Measurements from ENCODE around the gene EVC. TPM values are rescaled to one million over a fixed set of nuclear protein-coding genes. Genes with fewer than 3 reads are reported as not detected.

EVC gene
- total and polyA plus RNA-seq, 2 of the 8 experiments (the other 6 are each of a cell fraction or from before 2014, with no cell fraction given) = 2.6 to 9.8 TPM

DNA sequence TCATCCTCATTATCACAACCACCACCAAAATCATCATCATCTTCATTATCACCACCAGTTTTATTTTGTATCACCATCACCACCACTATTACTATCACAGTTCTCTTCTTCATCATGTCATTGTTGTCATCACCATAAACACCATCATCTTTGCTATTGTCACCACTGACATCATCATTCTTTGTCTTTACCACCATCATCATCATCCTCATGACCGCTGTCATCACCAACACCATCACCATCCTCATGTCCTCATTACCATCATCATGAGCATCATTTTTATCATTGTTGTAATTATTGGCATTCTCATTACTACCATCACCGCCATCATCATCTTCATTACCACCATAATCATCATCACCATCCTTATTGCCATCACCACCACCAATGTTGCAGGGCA is 31.4 kb downstream of the EVC start:
- H3K4me3 ChIP-seq (ENCODE audit: extremely low read depth in 1 of 4, insufficient read depth in 2 of 4, low read depth in 3 of 4, low read length in 4 of 4) = no peak overlapping the region
- H3K79me2 ChIP-seq (ENCODE audit: control insufficient read depth in 1 of 2, insufficient read depth in 2 of 2, low read length in 2 of 2) = no peaks in the 10 kb centered on the region
- H3K23ac ChIP-seq (ENCODE audit: insufficient read length) = no peak overlapping the region
- H3K9ac ChIP-seq (replicated peaks in 1 of 4; ENCODE audit: extremely low read depth in 1 of 4, low read depth in 3 of 4, low read length in 3 of 4) = no peak overlapping the region
- H2BK20ac ChIP-seq (ENCODE audit: low read length) = no peak overlapping the region
- peaks cover 0 to 3% of the 10 kb centered on the region in 2 experiments; a peak in 1 of 4 replicates for H3K9me3 ChIP-seq (ENCODE audit: insufficient read depth in 2 of 2, low read depth in 1 of 2, low read length in 1 of 2)
- H3K18ac ChIP-seq (ENCODE audit: extremely low read depth, low read length) = no peak overlapping the region
- H2BK12ac ChIP-seq (ENCODE audit: low read depth, low read length) = no peak overlapping the region
- no peak overlapping the region for H3K4ac ChIP-seq (replicated peaks; ENCODE audit: insufficient read length, low read depth, low read length)
- ChIA-PET POLR2A (ENCODE audit: partially characterized antibody) (no interaction called here), CTCF (ENCODE audit: partially characterized antibody) (interaction anchor here (1.5 kb wide), 1 partner anchor 48 kb away, joined by 5 read pairs; no protein-coding TSS in a partner anchor)
- H3K4me2 ChIP-seq (ENCODE audit: insufficient read depth in 1 of 2, low read depth in 2 of 2, low read length in 2 of 2) = no peak overlapping the region
- FAIRE-seq (no peak), DNase-seq (ENCODE audit: low read depth in 1 of 2, low spot score in 2 of 2) (no peak)
- H2AFZ ChIP-seq (ENCODE audit: low read length) = no peak overlapping the region
- H3K4me1 ChIP-seq (replicated peaks in 1 of 4; ENCODE audit: control insufficient read depth in 3 of 4, insufficient read depth in 4 of 4, low read length in 3 of 4) = no peaks in the 10 kb centered on the region
- H4K20me1 ChIP-seq (replicated peaks in 1 of 2; ENCODE audit: control insufficient read depth in 1 of 2, insufficient read depth in 2 of 2, low read length in 2 of 2) = no peaks in the 10 kb centered on the region
- no peaks in the 10 kb centered on the region for H3K79me1 ChIP-seq (ENCODE audit: low read depth, low read length)
- H2AK5ac ChIP-seq (ENCODE audit: low read depth, low read length) = no peak overlapping the region
- no peaks in the 10 kb centered on the region for H3K27me3 ChIP-seq (replicated peaks in 1 of 4; ENCODE audit: control insufficient read depth in 3 of 4, extremely low read depth in 1 of 4, insufficient read depth in 3 of 4, low read length in 3 of 4)
- H3K23me2 ChIP-seq (ENCODE audit: low read depth, low read length) = peaks cover 6% of the 10 kb centered on the region; the same call in 1 of the 2 replicates
- H2BK120ac ChIP-seq (replicated peaks; ENCODE audit: low read depth, low read length) = no peak overlapping the region
- H3K56ac ChIP-seq (replicated peaks; ENCODE audit: insufficient read length, low read depth, low read length) = peak overlapping the region; percentile 42
- H2BK15ac ChIP-seq (ENCODE audit: low read length) = no peak overlapping the region
- H2BK5ac ChIP-seq (ENCODE audit: low read depth, low read length) = no peak overlapping the region
- H4K91ac ChIP-seq (replicated peaks; ENCODE audit: insufficient read length, low read length) = no peak overlapping the region
- H3K36me3 ChIP-seq (ENCODE audit: control insufficient read depth in 2 of 4, insufficient read depth in 4 of 4, low read length in 3 of 4) = peaks cover 0 to 26% (median 12%) of the 10 kb centered on the region in 4 experiments; a peak in 5 of 8 replicates
- no peak overlapping the region for H4K8ac ChIP-seq (ENCODE audit: extremely low read depth, insufficient read depth, low read length)
- no peak overlapping the region for H3K14ac ChIP-seq (ENCODE audit: insufficient read length)
- no peak overlapping the region for H3K27ac ChIP-seq (ENCODE audit: low read depth, low read length)
- H4K5ac ChIP-seq (ENCODE audit: insufficient read length, low read depth, low read length) = no peak overlapping the region
- 91% methylated on average over 2 of the region's 2 CpGs; no CpG with 5 or more reads in 1 of the 2 experiments for WGBS, 2 experiments (ENCODE audit: extremely low coverage in 1 of 2, insufficient coverage in 1 of 2, insufficient read length in 1 of 2, insufficient replicate concordance in 2 of 2, low coverage in 1 of 2, low lambda C conversion rate in 2 of 2, missing lambda C conversion rate in 1 of 2)
- TF ChIP-seq MAX (IDR thresholded peaks at IDR 0.05) = no peak
- no peak for TF ChIP-seq SIRT6 (IDR thresholded peaks at IDR 0.05; ENCODE audit: low read length)
- TF ChIP-seq RNF2 (IDR thresholded peaks at IDR 0.05; ENCODE audit: borderline replicate concordance, low read depth, low read length, missing control alignments, poor library complexity, severe bottlenecking) = no peak
- no peak for TF ChIP-seq GABPA (IDR thresholded peaks at IDR 0.05; ENCODE audit: borderline replicate concordance, insufficient read depth, low read length)
- no peak for TF ChIP-seq POLR2AphosphoS5 (IDR thresholded peaks at IDR 0.05; ENCODE audit: low read depth, low read length)
- TF ChIP-seq TCF12 (IDR thresholded peaks at IDR 0.05; ENCODE audit: low read depth, low read length) = no peak
- no peak for TF ChIP-seq FOSL1 (IDR thresholded peaks at IDR 0.05; ENCODE audit: insufficient read depth, low read depth, low read length)
- TF ChIP-seq YY1 (IDR thresholded peaks at IDR 0.05; ENCODE audit: low read depth, low read length) = no peak
- TF ChIP-seq, protein P1, sequence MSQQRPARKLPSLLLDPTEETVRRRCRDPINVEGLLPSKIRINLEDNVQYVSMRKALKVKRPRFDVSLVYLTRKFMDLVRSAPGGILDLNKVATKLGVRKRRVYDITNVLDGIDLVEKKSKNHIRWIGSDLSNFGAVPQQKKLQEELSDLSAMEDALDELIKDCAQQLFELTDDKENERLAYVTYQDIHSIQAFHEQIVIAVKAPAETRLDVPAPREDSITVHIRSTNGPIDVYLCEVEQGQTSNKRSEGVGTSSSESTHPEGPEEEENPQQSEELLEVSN (IDR thresholded peaks at IDR 0.05) = no peak
- TF ChIP-seq ZNF274 (IDR thresholded peaks at IDR 0.05; ENCODE audit: borderline replicate concordance, extremely low read depth, low read length) = no peak
- TF ChIP-seq HDAC2 (IDR thresholded peaks at IDR 0.05; ENCODE audit: borderline replicate concordance in 1 of 2, low read depth in 2 of 2, low read length in 2 of 2) = no peak
- no peak for TF ChIP-seq BCL11A (IDR thresholded peaks at IDR 0.05; ENCODE audit: low read depth in 2 of 2, low read length in 2 of 2)

All from H1 (cell line).